CD4-positive, alpha-beta T cell treated with Interleukin-15 for 4 hours (primary cell): ENCODE results near the gene SSTR1.

ENCODE experiments used
- DNase-seq: peaks from one replicate; pipeline ENCODE4 v3.0.0-alpha.2; 2020; ENCODE audit warnings: low spot score

The SSTR1 gene

GRCh38 chr14:38203929-38204718 is 3.6 kb upstream of the SSTR1 start:
- DNase-seq = no peak

- no peak for DNase-seq
Observed at GRCh38 chr14:38204719-38205115, 3.0 kb upstream of the SSTR1 start.

GRCh38 chr14:38205119-38205813 is 2.4 kb upstream of the SSTR1 start:
- DNase-seq = no peak

GRCh38 chr14:38205949-38206665 is 1.6 kb upstream of the SSTR1 start:
- DNase-seq = no peak

GRCh38 chr14:38206689-38207376 is 871 bp upstream of the SSTR1 start:
- no peak for DNase-seq

GRCh38 chr14:38207377-38207735 is 348 bp upstream of the SSTR1 start:
- DNase-seq = no peak

- no peak for DNase-seq
Observed at GRCh38 chr14:38208618-38209562, 1.2 kb downstream of the SSTR1 start.

GRCh38 chr14:38209572-38210557 is 2.2 kb downstream of the SSTR1 start:
- no peak for DNase-seq

- DNase-seq = no peak
Observed at GRCh38 chr14:38210587-38211216, 3.0 kb downstream of the SSTR1 start.

GRCh38 chr14:38211255-38211735 is 3.6 kb downstream of the SSTR1 start:
- DNase-seq = no peak

GRCh38 chr14:38212111-38212510 is 4.4 kb downstream of the SSTR1 start:
- DNase-seq = no peak

- no peak for DNase-seq
Observed at GRCh38 chr14:38213001-38213400, 5.3 kb downstream of the SSTR1 start.

GRCh38 chr14:38217553-38217952 is 9.8 kb downstream of the SSTR1 start:
- no peak for DNase-seq

- no peak for DNase-seq
Observed at GRCh38 chr14:38221077-38221476, 13.4 kb downstream of the SSTR1 start.

GRCh38 chr14:38224338-38224737 is 16.6 kb downstream of the SSTR1 start:
- DNase-seq = no peak

GRCh38 chr14:38225946-38226345 is 18.2 kb downstream of the SSTR1 start:
- no peak for DNase-seq

- no peak for DNase-seq
Observed at GRCh38 chr14:38226366-38226765, 18.7 kb downstream of the SSTR1 start.

- no peak for DNase-seq
Observed at GRCh38 chr14:38233218-38233617, 25.5 kb downstream of the SSTR1 start.

- no peak for DNase-seq
Observed at GRCh38 chr14:38238332-38238731, 30.6 kb downstream of the SSTR1 start.
